GM18498 (cell line): ENCODE measurements around the gene PDF.

Source experiments
- ATAC-seq: cut with Tn5 transposase; IDR thresholded peaks from one replicate; pipeline ENCODE4 v1.9.1; 2021; ENCODE audit warnings: mild to moderate bottlenecking, moderate library complexity; ENCODE audit not compliant: unreplicated experiment

The PDF gene

GRCh38 chr16:69286941-69287713, 43.3 kb downstream of the PDF start:
- no peak for ATAC-seq

- ATAC-seq: no peak
Measured at GRCh38 chr16:69285240-69285639, 45.1 kb downstream of the PDF start.

GRCh38 chr16:69283851-69284250, 46.5 kb downstream of the PDF start:
- ATAC-seq: no peak

GRCh38 chr16:69277413-69277812, 53.0 kb downstream of the PDF start:
- ATAC-seq: no peak
